ENCODE data around the gene GNG8.

The GNG8 gene

DNA sequence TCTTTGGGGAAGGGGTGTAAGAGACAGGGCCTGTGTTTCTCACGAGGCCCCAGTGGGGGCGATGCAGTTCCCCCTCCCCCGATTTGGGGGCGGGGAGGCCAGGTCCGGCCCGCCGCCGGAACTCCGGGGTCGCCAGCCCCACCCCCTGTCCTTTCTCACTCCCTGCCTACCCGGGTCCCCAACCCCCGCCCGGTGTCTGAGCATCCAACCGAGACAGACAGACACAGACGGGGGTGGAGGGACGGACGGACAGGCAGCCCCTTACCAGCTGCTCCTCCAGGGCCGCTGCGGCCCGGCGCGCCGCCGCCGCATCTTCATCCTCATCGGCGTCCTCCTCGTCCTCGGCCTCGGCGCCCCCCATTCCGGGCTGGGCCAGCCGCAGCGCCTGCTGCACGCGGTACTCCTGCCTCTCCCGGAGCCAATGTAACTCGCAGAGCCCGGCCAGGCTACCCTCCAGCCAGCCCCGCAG lies 24.6 kb upstream of the GNG8 start:
- H3K27ac ChIP-seq (ENCODE audit: extremely low read depth, low read depth, low read length) = peak overlapping the region; percentile 27; the same call in 1 of the 2 replicates
- ChIA-PET POLR2A (interaction anchor here (0.5 to 2.7 kb wide), 12 partner anchors 8 to 774 kb away, joined by 3 to 27 read pairs (median 4); partner anchors contain the start of genes CALM3, IRF2BP1 and TMEM160), CTCF (interaction anchor here (0.6 to 7.6 kb wide), 24 partner anchors 14 to 465 kb away, joined by 3 to 327 read pairs (median 8); partner anchors contain the start of genes GNG8 and PTGIR)
- H3K4me3 ChIP-seq (ENCODE audit: low read depth, low read length) = peak overlapping the region; percentile 45
- H3K9me3 ChIP-seq (ENCODE audit: control insufficient read depth, insufficient read depth, low read depth, low read length) = no peaks in the 10 kb centered on the region
- H3K36me3 ChIP-seq (ENCODE audit: control insufficient read depth in 2 of 2, insufficient read depth in 1 of 2, low read length in 2 of 2) = no peaks in the 10 kb centered on the region; a peak in 1 of 3 replicates
- H3K4me1 ChIP-seq (ENCODE audit: control insufficient read depth, insufficient read depth, low read length) = peaks cover 21% of the 10 kb centered on the region
- TF ChIP-seq KLF17 (tag by site-specific recombination; IDR thresholded peaks at IDR 0.05) = no peak
- TF ChIP-seq, protein P1, sequence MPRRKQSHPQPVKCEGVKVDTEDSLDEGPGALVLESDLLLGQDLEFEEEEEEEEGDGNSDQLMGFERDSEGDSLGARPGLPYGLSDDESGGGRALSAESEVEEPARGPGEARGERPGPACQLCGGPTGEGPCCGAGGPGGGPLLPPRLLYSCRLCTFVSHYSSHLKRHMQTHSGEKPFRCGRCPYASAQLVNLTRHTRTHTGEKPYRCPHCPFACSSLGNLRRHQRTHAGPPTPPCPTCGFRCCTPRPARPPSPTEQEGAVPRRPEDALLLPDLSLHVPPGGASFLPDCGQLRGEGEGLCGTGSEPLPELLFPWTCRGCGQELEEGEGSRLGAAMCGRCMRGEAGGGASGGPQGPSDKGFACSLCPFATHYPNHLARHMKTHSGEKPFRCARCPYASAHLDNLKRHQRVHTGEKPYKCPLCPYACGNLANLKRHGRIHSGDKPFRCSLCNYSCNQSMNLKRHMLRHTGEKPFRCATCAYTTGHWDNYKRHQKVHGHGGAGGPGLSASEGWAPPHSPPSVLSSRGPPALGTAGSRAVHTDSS (tag by site-specific recombination; IDR thresholded peaks at IDR 0.05) = peak; percentile 90
- no peak for TF ChIP-seq OSR2 (tag by site-specific recombination; IDR thresholded peaks at IDR 0.05)
- TF ChIP-seq PATZ1 (tag by site-specific recombination; IDR thresholded peaks at IDR 0.05) = no peak
- TF ChIP-seq ZBTB1 (tag by site-specific recombination; IDR thresholded peaks at IDR 0.05) = no peak
- no peak for TF ChIP-seq ZNF202 (tag by site-specific recombination; IDR thresholded peaks at IDR 0.05; ENCODE audit: borderline replicate concordance)
- TF ChIP-seq PRDM2 (tag by site-specific recombination; IDR thresholded peaks at IDR 0.05; ENCODE audit: borderline replicate concordance) = no peak
- no peak for TF ChIP-seq ZNF174 (tag by site-specific recombination; IDR thresholded peaks at IDR 0.05)
- TF ChIP-seq, protein P2, sequence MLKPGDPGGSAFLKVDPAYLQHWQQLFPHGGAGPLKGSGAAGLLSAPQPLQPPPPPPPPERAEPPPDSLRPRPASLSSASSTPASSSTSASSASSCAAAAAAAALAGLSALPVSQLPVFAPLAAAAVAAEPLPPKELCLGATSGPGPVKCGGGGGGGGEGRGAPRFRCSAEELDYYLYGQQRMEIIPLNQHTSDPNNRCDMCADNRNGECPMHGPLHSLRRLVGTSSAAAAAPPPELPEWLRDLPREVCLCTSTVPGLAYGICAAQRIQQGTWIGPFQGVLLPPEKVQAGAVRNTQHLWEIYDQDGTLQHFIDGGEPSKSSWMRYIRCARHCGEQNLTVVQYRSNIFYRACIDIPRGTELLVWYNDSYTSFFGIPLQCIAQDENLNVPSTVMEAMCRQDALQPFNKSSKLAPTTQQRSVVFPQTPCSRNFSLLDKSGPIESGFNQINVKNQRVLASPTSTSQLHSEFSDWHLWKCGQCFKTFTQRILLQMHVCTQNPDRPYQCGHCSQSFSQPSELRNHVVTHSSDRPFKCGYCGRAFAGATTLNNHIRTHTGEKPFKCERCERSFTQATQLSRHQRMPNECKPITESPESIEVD (tag by site-specific recombination; IDR thresholded peaks at IDR 0.05) = no peak
- TF ChIP-seq ZNF692 (tag by site-specific recombination; IDR thresholded peaks at IDR 0.05) = peak; percentile 46; the same call in 1 of the 2 replicates
- TF ChIP-seq ZNF350 (tag by site-specific recombination; IDR thresholded peaks at IDR 0.05) = no peak
- TF ChIP-seq, protein P3, sequence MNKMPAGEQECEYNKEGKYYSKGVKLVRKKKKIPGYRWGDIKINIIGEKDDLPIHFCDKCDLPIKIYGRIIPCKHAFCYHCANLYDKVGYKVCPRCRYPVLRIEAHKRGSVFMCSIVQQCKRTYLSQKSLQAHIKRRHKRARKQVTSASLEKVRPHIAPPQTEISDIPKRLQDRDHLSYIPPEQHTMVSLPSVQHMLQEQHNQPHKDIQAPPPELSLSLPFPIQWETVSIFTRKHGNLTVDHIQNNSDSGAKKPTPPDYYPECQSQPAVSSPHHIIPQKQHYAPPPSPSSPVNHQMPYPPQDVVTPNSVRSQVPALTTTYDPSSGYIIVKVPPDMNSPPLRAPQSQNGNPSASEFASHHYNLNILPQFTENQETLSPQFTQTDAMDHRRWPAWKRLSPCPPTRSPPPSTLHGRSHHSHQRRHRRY (tag by site-specific recombination; IDR thresholded peaks at IDR 0.05) = no peak
- 0 out of 2 replicates have a peak, but pooled peaks have one; percentile 35 for TF ChIP-seq PBX3 (CRISPR knock-in tag; IDR thresholded peaks at IDR 0.05)
- no peak for TF ChIP-seq ZNF785 (tag by site-specific recombination; IDR thresholded peaks at IDR 0.05)
- TF ChIP-seq ZNF335 (tag by site-specific recombination; conservative IDR thresholded peaks at IDR 0.05) = peak; percentile 98
- TF ChIP-seq ZNF629 (tag by site-specific recombination; IDR thresholded peaks at IDR 0.05) = no peak
- no peak for TF ChIP-seq ELK4 (IDR thresholded peaks at IDR 0.05; ENCODE audit: borderline replicate concordance, low read depth, low read length)

All from HEK293 (cell line).